Islet of Langerhans (tissue), 1 donor: Measurements from ENCODE around the gene ITGB7.

Experiments used
- FAIRE-seq: peaks from one replicate; lab custom pipeline; 2011; peaks lifted over from hg19 to GRCh38; lab: Jason Lieb, UNC

ITGB7 gene

DNA sequence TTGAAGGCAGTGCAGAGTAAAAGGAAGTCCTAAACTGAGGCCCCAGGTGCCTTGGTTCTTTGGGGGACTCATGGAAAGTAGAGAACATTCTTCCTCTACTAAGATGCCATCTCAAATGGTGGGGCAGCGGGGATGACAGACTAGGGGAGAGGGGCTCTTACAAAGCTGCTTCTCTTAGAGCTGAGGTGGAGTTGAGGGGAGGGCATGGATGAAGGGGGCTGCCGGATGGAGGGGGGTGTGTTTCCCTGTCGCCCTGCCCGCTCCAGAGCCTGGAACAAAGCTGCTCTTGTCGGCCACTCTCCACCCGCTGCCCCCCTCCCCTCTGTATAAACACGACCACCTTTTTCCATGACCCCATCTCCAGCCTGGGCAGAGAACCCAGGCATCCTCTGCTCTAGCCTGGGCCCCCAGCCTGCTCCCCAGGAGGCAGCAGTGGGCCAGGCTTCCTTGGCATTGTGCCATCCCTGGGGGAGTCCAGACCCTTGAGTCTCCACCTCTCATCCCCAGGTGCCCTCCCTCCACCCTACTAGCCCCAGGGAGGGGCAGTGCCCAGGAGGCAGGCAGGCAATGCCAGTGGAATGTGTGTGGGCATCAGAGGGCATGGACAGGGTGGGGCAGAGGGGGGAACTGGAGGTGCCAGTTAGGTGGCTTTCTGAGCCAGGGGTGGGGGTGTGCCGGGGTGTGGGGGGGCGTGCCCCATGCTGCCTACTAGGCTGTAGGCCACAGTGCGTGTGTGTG, 23.2 kb upstream of the ITGB7 start:
- no peak for FAIRE-seq

- FAIRE-seq: no peak
Observed at GRCh38 chr12:53229454-53229853, 22.4 kb upstream of the ITGB7 start.

DNA sequence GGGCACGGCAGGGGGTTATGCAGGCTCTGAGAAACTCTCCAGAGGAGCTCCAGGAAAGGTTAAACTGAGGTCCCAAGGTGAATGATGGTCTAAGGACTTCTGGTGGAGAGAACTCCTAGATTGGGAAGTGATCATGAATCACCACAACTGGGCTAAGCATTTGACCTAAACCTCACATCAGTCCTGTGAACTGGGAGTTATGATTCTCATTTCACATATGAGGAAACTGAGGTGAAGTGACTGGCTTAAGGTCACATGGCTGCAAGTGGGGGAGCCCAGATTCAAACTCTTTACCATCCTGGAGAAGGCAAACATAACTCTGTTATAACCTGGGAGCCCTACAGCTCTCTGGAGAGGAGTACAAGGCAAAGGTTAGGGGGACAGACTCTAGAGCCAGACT, 20.8 kb upstream of the ITGB7 start:
- no peak for FAIRE-seq

DNA sequence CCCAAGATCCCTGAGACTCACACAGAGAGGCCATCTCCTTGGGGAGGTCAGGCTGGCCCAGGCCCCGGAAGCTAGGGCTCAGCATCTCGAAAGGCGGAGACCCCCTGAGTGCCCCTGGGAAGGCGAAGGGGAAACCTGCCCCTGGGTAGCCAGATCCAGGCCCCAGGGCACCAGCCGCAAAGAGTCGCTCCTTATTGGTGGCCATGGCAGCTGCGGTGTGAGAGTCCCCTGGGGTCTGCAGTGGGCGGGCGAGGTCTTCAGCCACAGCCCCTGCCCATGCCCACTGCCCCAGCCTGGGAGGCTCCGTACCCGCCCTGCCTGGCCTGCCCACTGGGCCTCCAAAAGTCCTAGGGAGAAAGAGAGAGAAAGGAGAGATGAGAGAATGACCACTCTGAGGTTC, 20.3 kb upstream of the ITGB7 start:
- no peak for FAIRE-seq

DNA sequence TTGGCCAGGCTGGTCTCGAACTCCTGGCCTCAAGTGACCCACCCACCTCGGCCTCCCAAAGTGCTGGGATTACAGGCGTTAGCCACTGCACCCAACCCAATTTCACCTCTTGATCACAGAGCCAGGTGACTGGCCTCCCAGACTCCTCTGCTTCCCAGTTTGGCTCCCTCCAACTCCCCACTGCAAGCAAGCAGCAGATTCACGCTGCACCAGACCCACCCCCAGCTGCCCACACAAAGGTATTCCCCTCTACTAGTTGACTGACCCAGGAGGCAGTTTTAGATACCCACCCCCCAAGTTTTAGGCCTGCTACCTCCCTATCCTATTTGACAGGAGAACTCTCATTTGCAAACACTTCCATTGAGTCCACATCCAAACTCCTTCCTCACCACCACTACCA, 19.8 kb upstream of the ITGB7 start:
- FAIRE-seq: no peak

GRCh38 chr12:53225635-53226424, 18.8 kb upstream of the ITGB7 start:
- no peak for FAIRE-seq

- no peak for FAIRE-seq
Observed at GRCh38 chr12:53224897-53225634, 18.0 kb upstream of the ITGB7 start.

- FAIRE-seq: no peak
Observed at GRCh38 chr12:53224061-53224896, 17.2 kb upstream of the ITGB7 start.

GRCh38 chr12:53223389-53224060, 16.5 kb upstream of the ITGB7 start:
- no peak for FAIRE-seq

- no peak for FAIRE-seq
Observed at GRCh38 chr12:53222806-53223261, 15.8 kb upstream of the ITGB7 start.

DNA sequence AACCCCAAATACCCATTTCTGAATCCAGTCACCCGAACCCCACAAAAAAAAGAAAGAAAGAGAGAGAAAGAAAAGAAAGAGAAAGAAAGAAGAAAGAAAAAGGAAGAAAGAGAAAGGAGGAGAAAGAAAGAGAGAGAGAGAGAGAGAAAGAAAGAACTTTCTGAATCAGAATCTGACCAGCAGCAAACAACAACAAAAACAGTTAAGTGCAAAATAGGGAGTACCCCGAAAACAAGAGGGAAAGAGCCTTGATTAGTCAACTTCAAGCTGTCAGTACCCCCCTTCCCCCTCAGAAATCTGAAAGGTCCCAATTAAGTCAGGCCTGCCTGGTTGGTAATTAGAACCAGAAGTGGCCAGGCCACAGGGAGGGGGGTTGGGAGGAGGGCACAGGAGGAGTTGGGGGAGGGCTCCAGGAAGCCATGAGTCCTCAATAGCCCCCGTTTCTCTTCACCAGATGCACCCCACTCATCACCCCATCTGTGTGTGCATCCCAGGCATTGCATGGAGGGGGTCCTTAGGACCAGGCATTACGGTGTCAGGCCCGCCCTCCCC, 15.2 kb upstream of the ITGB7 start:
- FAIRE-seq: no peak

DNA sequence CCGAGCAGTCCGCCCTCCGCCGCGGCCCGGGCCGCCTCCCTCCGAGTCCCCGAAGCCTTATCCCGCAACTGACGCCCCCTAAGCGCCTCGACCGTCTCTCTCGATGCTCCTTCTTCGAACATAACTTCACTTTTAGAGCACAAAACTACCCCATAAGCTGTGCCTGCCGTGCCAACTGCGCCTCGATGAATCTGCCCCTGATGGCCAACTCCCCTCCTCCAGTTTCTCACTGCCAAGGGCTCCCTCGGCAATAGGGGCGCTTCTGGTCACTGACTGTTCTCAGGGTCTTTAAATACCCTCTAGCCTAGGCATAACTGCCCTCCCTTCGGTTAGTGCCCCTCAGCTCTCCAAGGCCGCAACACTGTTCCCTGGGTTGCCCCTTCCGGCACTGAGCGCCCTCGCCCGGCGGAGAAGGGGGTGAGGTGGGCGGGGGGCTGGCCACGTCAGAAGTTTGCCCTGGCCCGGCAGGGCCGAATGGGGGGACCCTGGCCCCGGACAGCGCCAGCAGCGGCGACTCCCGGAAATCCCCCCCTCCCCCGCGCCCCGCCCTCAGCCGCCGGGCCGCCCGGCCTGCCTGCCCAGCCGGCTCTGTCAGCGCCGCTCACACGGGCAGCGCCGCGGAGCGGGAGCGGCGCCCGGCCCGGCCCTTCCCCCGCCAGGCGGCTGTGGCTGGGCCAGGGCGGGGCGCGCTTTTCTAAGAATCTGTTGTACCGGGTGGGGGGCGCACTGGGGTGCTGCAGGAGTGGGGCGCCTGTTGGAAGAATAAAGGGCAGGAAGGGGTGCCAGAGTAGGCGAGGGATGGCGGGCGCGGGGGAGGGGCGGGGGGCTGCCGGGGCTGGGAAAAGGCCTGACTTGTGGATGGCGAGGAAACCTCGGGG, 14.4 kb upstream of the ITGB7 start:
- no peak for FAIRE-seq

DNA sequence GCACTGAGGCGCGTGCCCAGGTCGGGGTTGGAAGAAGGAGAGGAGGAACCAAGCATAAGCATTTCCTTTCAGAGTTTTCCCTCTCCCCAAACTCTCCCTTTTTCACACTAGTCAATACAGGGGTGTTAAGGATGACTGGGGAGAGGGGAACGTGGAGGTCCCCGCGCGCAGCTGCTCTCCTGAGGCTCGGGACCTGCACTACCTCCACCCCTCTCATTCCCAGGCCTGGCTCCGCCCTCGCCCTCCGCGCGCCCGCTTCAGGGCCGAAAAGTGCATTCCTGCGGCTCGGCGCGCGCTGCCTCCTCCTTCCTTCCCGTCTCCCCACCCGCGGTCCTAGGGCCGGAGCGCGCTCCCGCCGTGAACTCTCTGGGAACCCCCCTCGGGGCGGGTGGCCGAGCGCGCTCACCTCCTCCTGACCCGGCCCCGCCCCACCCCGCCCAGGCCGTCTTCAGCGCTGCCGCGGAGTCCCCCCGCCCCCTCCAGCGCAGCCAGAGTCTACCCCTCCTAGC, 13.7 kb upstream of the ITGB7 start:
- no peak for FAIRE-seq

- FAIRE-seq: no peak
Observed at GRCh38 chr12:53219956-53220693, 13.1 kb upstream of the ITGB7 start.

GRCh38 chr12:53219292-53219955, 12.4 kb upstream of the ITGB7 start:
- FAIRE-seq: no peak

- no peak for FAIRE-seq
Observed at GRCh38 chr12:53218551-53219291, 11.7 kb upstream of the ITGB7 start.

DNA sequence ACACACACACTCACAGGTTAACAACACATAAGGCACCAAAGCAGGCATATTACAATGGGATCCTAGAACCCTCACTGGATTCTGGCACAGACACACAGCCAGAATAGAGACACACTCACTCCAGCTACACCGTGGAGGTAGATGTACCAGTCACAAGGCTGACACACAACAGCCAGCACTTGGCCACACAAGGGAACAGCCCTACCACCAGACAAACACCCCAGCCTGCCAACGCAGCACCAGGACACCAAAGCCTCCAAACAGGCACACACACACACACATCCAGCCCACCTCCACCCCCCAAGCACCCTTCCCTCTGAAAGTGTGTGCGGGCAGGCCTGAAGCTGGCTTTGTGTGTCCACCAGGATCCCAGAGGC, 10.9 kb upstream of the ITGB7 start:
- FAIRE-seq: no peak
